Psoas muscle (tissue), 8 donors: Measurements from ENCODE around the gene OGDHL. TPM values are rescaled to one million over a fixed set of nuclear protein-coding genes. Genes with fewer than 3 reads are reported as not detected.
"Not testable (repeated sequence)": the region's sequence is repeated elsewhere in the genome, so short reads cannot be mapped to it uniquely, and the experiment has no call there.

ENCODE experiments used
- ATAC-seq, 4 donors: fragments of 200-7000 bp; cut with Tn5 transposase; one replicate each; pipeline ENCODE4 v1.9.1; 2020; ENCODE audit warnings: moderate library complexity in 3 of 4, mild to moderate bottlenecking in 2 of 4
- DNase-seq, 2 donors: peaks; one replicate each; pipeline ENCODE4 v3.0.0-alpha.2; 2020
- H3K27ac ChIP-seq: fragments of 200-600 bp; one replicate; pipeline ENCODE4 v1.8.0; 2022
- H3K27me3 ChIP-seq, 3 donors: fragments of 200-600 bp in 1 of 3; one replicate each; pipeline versions ENCODE4 v1.6.1 to v1.8.0; 2013 to 2022; ENCODE audit warnings: low read length in 2 of 3, mild to moderate bottlenecking in 2 of 3, moderate library complexity in 1 of 3; ENCODE audit not compliant: insufficient read depth in 3 of 3
- H3K36me3 ChIP-seq, 2 donors: fragments of 200-600 bp in 1 of 2; one replicate each; pipeline versions ENCODE4 v1.6.1 to v1.8.0; 2013 to 2022; ENCODE audit warnings: low read depth in 1 of 2, mild to moderate bottlenecking in 1 of 2, moderate library complexity in 1 of 2; ENCODE audit not compliant: insufficient read depth in 1 of 2
- H3K4me1 ChIP-seq: fragments of 200-600 bp; one replicate; pipeline ENCODE4 v1.8.0; 2022
- H3K4me3 ChIP-seq: fragments of 200-600 bp; one replicate; pipeline ENCODE4 v1.8.0; 2022; ENCODE audit warnings: mild to moderate bottlenecking
- H3K9me3 ChIP-seq: fragments of 200-600 bp; one replicate; pipeline ENCODE4 v1.8.0; 2022
- WGBS, 3 donors: extraction: QIAGEN DNeasy Blood & Tissue Kit; methylation state at CpG; one replicate each; pipeline versions ENCODE4 v1.1.6 to v1.1.7; 2013; 5-methylcytosine and 5-hydroxymethylcytosine counted together
- intact Hi-C, 2 donors: fragments of 100-400 bp; cut with DNase I; formaldehyde crosslinking; loops; one replicate each; pipeline versions ENCODE4 v1.11.0 to v1.14.2; 2022
- polyA plus RNA-seq, 3 donors: library from polyadenylated mRNA; stranded (reverse); fragments of 200-250 nt; gene quantifications; one replicate each; pipeline ENCODE4 v1.2.3, GENCODE V29; 2013
- total RNA-seq, 4 donors: library from RNA; stranded (reverse); fragmentation: NEBNext Ultra II Directional in 2 of 4; extraction: Animal tissue kit (Norgen Biotek cat#: 25700) in 2 of 4; gene quantifications; one replicate each; pipeline versions ENCODE4 v1.2.1 to v1.2.4, GENCODE V29; 2021 to 2023
- TF ChIP-seq, protein P1 (sequence below): fragments of 200-600 bp; IDR thresholded peaks from one replicate; pipeline ENCODE4 v1.8.0; 2022; ENCODE audit warnings: antibody characterized with exemption
- donor health status: healthy with polysubstance abuse.
- donor health status: DM: no; HTN: no; CAD: no; lungs with moderate emphysema.
- donor health status: Bipolar disorder and iron deficiency.
- donor health status: healthy.
- donor health status: DM: yes; HTN: yes; CAD: no.
- donor health status: DM: no; HTN: no; CAD: no.
- donor health status: DM: no; HTN: no; CAD: no.
- donor health status: DM: yes; HTN: yes; CAD: no.

The OGDHL gene
- total and polyA plus RNA-seq, 7 donors = 0.01 to 0.32 (median 0.09) TPM; not detected in 3

DNA sequence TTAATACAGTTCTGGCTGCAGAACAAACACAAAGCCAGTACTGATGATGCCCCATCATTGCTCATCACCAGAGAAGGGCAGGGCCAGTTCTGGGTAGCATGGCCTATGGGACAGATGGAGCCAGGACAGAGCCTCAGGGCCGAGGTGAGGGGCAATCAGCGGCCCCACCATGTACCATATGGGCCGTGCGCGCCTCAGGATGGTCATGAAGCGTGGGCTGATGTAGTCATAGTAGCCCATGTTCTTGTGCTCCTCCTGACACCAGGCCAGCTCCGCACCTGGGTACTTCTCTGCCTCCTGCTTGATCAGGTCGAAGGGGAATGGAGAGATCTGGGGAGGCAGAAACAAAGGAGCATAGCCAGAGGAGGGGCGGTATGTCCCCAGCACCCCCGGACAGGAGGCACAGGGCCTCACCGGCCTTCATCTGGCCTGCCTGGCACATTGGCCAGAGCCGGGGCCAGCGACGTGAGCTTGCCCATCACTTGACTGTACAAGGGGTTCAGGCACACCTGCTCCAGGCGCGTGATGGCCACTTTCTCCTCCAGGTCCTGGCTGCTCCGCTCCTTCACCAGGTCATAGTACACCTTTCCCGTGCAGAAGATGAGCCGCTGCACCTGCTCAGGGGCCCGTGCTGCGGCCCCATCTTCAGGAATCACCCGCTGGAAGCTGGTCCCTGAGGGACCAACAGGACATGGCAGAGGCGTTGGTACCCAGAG is 26.1 kb downstream of the OGDHL start:
- intact Hi-C loops = no loop called here
- WGBS, 3 donors = 89 to 90% (median 90%) methylated on average over 23 of the region's 23 CpGs
- Histone ChIP-seq H3K36me3 (no peaks in the 10 kb centered on the region), H3K4me1 (no peaks in the 10 kb centered on the region), H3K27ac (no peak overlapping the region), H3K4me3 (no peak overlapping the region), H3K27me3 (no peaks in the 10 kb centered on the region), H3K9me3 (no peaks in the 10 kb centered on the region)
- no peak for DNase-seq
- no peak for ATAC-seq
- TF ChIP-seq, protein P1, sequence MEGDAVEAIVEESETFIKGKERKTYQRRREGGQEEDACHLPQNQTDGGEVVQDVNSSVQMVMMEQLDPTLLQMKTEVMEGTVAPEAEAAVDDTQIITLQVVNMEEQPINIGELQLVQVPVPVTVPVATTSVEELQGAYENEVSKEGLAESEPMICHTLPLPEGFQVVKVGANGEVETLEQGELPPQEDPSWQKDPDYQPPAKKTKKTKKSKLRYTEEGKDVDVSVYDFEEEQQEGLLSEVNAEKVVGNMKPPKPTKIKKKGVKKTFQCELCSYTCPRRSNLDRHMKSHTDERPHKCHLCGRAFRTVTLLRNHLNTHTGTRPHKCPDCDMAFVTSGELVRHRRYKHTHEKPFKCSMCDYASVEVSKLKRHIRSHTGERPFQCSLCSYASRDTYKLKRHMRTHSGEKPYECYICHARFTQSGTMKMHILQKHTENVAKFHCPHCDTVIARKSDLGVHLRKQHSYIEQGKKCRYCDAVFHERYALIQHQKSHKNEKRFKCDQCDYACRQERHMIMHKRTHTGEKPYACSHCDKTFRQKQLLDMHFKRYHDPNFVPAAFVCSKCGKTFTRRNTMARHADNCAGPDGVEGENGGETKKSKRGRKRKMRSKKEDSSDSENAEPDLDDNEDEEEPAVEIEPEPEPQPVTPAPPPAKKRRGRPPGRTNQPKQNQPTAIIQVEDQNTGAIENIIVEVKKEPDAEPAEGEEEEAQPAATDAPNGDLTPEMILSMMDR = no peak

DNA sequence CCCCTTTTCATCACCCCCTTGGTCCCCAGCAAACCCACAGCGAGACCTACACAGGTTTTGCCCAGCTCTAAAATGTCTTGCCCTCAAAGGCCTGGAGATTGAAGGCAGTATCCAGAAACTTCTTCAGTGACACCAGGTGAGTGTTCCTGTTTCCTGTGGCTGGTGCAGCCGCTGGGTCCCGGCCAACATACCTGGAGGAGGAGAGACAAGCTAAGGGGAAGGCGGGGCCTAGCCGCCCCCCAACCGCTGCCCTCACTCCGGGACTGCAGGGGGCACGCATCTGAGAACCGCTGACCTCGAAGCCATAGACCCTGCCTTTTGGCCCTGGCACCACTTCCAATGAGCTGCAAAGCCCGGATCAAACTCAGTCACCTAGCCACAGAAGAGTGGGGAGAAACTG is 27.0 kb downstream of the OGDHL start:
- intact Hi-C loops = no loop called here
- TF ChIP-seq, protein P1 = no peak
- H3K9me3 ChIP-seq = no peaks in the 10 kb centered on the region
- no peaks in the 10 kb centered on the region for H3K36me3 ChIP-seq
- DNase-seq = no peak
- H3K4me3 ChIP-seq = no peak overlapping the region
- 60 to 70% (median 63%) methylated on average over 11 of the region's 11 CpGs for WGBS, 3 donors
- no peaks in the 10 kb centered on the region for H3K4me1 ChIP-seq
- H3K27me3 ChIP-seq = no peaks in the 10 kb centered on the region
- ATAC-seq = no peak
- no peak overlapping the region for H3K27ac ChIP-seq

DNA sequence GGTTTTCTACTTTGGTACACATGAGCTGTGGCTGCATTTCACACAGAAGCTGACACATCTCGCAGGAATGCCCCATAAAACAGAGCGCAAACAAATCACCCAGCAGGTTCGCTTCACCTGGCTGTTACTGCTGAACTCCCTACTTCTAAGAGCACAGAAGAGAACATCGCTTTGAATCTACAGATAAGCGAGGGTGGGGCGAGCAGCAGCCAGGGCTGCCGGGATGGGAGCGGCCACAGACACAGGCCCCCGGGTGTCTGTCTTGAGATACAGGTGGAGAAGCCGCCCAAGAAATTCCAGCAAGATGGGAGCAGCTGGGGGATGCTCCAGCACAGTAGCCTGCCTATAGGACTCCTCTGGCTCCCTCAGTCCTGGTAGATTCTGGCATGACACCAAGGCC is 27.4 kb downstream of the OGDHL start:
- DNase-seq (no peak), ATAC-seq (no peak)
- 63 to 79% (median 69%) methylated on average over 10 of the region's 10 CpGs for WGBS, 3 donors
- H3K4me1 ChIP-seq = no peaks in the 10 kb centered on the region
- H3K36me3 ChIP-seq = no peaks in the 10 kb centered on the region
- TF ChIP-seq, protein P1 = no peak
- no peak overlapping the region for H3K27ac ChIP-seq
- no peaks in the 10 kb centered on the region for H3K27me3 ChIP-seq
- intact Hi-C loops = no loop called here
- no peaks in the 10 kb centered on the region for H3K9me3 ChIP-seq
- H3K4me3 ChIP-seq = no peak overlapping the region

DNA sequence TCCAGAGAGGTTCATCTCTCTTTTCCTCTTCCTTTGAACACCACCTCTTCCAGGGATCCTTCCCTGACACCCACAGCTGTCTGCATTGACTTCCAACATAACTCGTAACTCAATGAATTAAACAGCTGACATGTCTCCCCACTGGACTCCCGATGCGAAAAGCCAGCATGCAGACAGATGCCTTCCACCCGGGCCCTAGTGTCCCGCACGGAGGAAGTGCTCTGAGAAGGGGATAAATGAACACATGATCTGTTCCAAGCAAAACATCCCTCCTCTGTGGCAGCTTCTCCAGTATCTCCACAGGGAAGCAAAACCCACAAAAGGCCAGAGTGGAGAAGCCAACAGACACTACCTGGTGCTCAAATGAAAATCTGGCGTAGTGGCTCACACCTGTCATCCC is 28.3 kb downstream of the OGDHL start:
- Histone ChIP-seq H3K9me3 (no peaks in the 10 kb centered on the region), H3K27ac (no peak overlapping the region), H3K4me3 (no peak overlapping the region), H3K36me3 (no peaks in the 10 kb centered on the region), H3K4me1 (no peaks in the 10 kb centered on the region), H3K27me3 (no peaks in the 10 kb centered on the region)
- ATAC-seq (no peak), DNase-seq (no peak)
- intact Hi-C loops = no loop called here
- 26 to 42% (median 34%) methylated on average over 7 of the region's 7 CpGs for WGBS, 3 donors
- TF ChIP-seq, protein P1 = no peak

DNA sequence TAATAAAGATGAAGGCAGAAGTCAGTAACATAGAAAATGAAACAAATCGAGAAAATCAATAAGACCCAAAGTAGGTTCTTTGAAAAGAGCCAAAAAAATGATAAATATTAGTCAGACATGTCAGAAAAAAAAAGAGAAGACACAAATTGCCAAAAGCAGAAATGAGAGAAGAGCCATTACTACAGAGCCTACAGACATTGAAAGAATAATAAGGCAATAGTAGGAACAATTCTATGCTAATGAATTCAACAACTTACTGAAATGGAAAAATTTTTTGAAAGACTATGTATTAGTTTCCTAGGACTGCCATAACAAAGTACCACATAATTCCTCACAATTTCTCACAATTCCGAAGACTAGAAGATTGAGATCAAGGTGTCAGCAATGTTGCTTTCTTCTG is 35.5 kb downstream of the OGDHL start:
- H3K4me3 ChIP-seq = no peak overlapping the region
- no peaks in the 10 kb centered on the region for H3K27me3 ChIP-seq
- intact Hi-C loops = no loop called here
- TF ChIP-seq, protein P1 = no peak
- no peaks in the 10 kb centered on the region for H3K36me3 ChIP-seq
- H3K9me3 ChIP-seq = peaks cover 14% of the 10 kb centered on the region
- ATAC-seq = no peak
- WGBS, 3 donors = 59 to 61% (median 61%) methylated on average over 2 of the region's 2 CpGs
- no peak overlapping the region for H3K27ac ChIP-seq
- H3K4me1 ChIP-seq = no peaks in the 10 kb centered on the region
- no peak for DNase-seq

DNA sequence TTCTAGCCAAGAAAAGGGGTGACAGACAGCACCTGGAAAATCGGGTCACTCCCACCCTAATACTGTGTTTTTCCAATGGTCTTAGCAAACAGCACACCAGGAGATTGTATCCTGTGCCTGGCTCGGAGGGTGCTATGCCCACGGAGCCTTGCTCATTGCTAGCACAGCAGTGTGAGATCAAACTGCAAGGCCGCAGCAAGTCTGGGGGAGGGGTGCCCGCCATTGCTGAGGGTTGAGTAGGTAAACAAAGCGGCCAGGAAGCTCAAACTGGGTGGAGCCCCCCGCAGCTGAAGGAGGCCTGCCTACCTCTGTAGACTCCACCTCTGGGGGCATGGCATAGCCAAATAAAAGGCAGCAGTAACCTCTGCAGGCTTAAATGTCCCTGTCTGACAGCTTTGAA is 47.0 kb downstream of the OGDHL start:
- ATAC-seq, H3K27ac ChIP-seq, H3K4me1 ChIP-seq, intact Hi-C loops, H3K27me3 ChIP-seq, DNase-seq, H3K4me3 ChIP-seq, H3K36me3 ChIP-seq, H3K9me3 ChIP-seq: not testable (repeated sequence)
- WGBS, 3 donors = 85 to 92% (median 92%) methylated on average over 7 of the region's 7 CpGs
